Prostate gland (tissue), 2 donors: ENCODE data around the gene TRIM26. TPM values are rescaled to one million over a fixed set of nuclear protein-coding genes. Genes with fewer than 3 reads are reported as not detected.

Experiments used
- DNase-seq: peaks from one replicate; pipeline ENCODE4 v3.0.0-alpha.2; 2019; ENCODE audit warnings: low spot score
- H3K27ac ChIP-seq, 2 donors: fragments of 200-600 bp; sonication (generic); 2 replicates each; pipeline ENCODE4 v1.5.1; 2017 to 2019
- H3K27me3 ChIP-seq: fragments of 200-600 bp; sonication (generic); replicated peaks from 2 replicates; pipeline ENCODE4 v1.5.1; 2019; ENCODE audit not compliant: insufficient read depth
- H3K36me3 ChIP-seq, 2 donors: fragments of 200-600 bp; sonication (generic); 1 replicate in 1 of 2; 2 replicates in 1 of 2; pipeline versions ENCODE4 v1.5.1 to v1.8.1; 2017 to 2019
- H3K4me1 ChIP-seq: fragments of 200-600 bp; sonication (generic); replicated peaks from 2 replicates; pipeline ENCODE4 v1.5.1; 2019
- H3K4me3 ChIP-seq, 2 donors: fragments of 200-600 bp; sonication (generic); 2 replicates each; pipeline ENCODE4 v1.5.1; 2017 to 2019
- H3K9me3 ChIP-seq: fragments of 200-600 bp; sonication (generic); 2 replicates; pipeline ENCODE4 v1.5.1; 2017
- CTCF ChIP-seq, 4 experiments: fragments of 200-600 bp in 2 of 4; fragments of 450-650 bp in 2 of 4; sonication (generic) in 2 of 4; IDR thresholded peaks; 1 replicate in 3 of 4; 2 replicates in 1 of 4; pipeline ENCODE4 v1.5.1; 2016 to 2019; ENCODE audit warnings: antibody characterized with exemption in 4 of 4, mild to moderate bottlenecking in 2 of 4, moderate library complexity in 2 of 4
- POLR2A ChIP-seq: fragments of 450-650 bp; IDR thresholded peaks from one replicate; pipeline ENCODE4 v1.6.1; 2016; ENCODE audit warnings: antibody characterized with exemption, mild to moderate bottlenecking
- POLR2AphosphoS5 ChIP-seq: sonication (generic); formaldehyde crosslinking; IDR thresholded peaks from one replicate; pipeline ENCODE4 v1.6.1; 2017; ENCODE audit warnings: antibody characterized with exemption
- WGBS: methylation state at CpG from one replicate; pipeline ENCODE4 v1.1.5; 2018; 5-methylcytosine and 5-hydroxymethylcytosine counted together
- intact Hi-C: fragments of 100-400 bp; cut with DNase I; formaldehyde crosslinking; loops from one replicate; pipeline ENCODE4 v1.14.2; 2022
- total RNA-seq, 2 donors: library from RNA; depleted of rRNA; stranded (reverse); fragments of >200 nt; gene quantifications; one replicate each; pipeline ENCODE4 v1.1.0, GENCODE V29; 2016

TRIM26 gene
- total RNA-seq, 2 donors from 2014 or later: 74.8 to 100 TPM

DNA sequence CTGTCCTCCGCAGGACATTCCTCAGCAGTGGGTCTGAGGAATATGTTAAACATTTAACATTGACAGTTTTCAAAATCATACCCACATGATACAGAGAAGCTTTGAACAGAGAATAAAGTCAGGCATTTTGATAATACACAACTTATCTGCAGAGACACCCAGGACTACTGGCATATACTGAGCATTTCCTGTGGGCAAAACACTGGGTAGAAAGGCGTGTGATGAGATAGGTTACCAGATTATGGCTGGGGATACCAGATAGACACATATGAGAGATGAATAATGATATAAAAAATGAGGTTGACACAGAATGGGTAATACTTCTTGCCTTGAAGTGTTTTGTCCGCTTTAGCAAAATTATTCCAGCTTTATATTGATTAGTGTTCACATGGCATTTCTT is 31.4 kb upstream of the TRIM26 start:
- Histone ChIP-seq H3K27ac (no peak overlapping the region), H3K4me1 (no peaks in the 10 kb centered on the region), H3K9me3 (no peaks in the 10 kb centered on the region), H3K36me3 (no peaks in the 10 kb centered on the region), H3K4me3 (no peak overlapping the region), H3K27me3 (no peaks in the 10 kb centered on the region)
- no peak for TF ChIP-seq POLR2AphosphoS5
- no peak for TF ChIP-seq CTCF (IDR thresholded peaks at IDR 0.05)
- no peak for TF ChIP-seq POLR2A
- WGBS: 90% methylated on average over 3 of the region's 3 CpGs
- intact Hi-C loops: no loop called here
- no peak for DNase-seq

GRCh38 chr6:30238178-30238795 is 25.1 kb upstream of the TRIM26 start:
- Histone ChIP-seq H3K36me3 (no peaks in the 10 kb centered on the region), H3K4me3 (no peak overlapping the region), H3K9me3 (no peaks in the 10 kb centered on the region), H3K4me1 (no peaks in the 10 kb centered on the region), H3K27ac (no peak overlapping the region), H3K27me3 (no peaks in the 10 kb centered on the region)
- 63% methylated on average over 6 of the region's 6 CpGs for WGBS
- intact Hi-C loops: no loop called here
- DNase-seq: no peak
- no peak for TF ChIP-seq CTCF (IDR thresholded peaks at IDR 0.05)
- no peak for TF ChIP-seq POLR2A
- no peak for TF ChIP-seq POLR2AphosphoS5

DNA sequence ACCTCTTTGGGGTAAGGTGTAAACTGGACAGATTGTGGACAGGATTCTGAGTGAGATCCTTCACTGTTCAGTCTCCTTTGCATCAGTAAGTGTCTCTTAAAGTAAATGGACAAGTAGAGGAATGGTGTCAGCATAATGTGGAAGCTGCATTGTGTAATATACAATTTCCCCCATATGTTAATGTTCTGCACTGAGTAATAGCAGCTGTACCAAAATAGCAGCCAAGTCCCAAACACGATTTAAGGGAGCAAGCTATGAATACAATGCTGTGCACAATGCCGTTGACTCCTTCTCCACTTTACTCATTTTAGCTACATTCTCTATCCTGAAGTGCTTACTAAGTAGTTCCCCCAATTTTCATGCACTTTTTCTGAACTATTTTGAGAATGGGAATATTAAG is 21.1 kb upstream of the TRIM26 start:
- intact Hi-C loops: no loop called here
- TF ChIP-seq POLR2A (no peak), CTCF (IDR thresholded peaks at IDR 0.05) (no peak), POLR2AphosphoS5 (no peak)
- Histone ChIP-seq H3K4me1 (no peaks in the 10 kb centered on the region), H3K27me3 (no peaks in the 10 kb centered on the region), H3K36me3 (no peaks in the 10 kb centered on the region), H3K9me3 (no peaks in the 10 kb centered on the region), H3K4me3 (no peak overlapping the region), H3K27ac (no peak overlapping the region)
- WGBS: 50% methylated on average over 2 of the region's 2 CpGs
- DNase-seq: no peak

DNA sequence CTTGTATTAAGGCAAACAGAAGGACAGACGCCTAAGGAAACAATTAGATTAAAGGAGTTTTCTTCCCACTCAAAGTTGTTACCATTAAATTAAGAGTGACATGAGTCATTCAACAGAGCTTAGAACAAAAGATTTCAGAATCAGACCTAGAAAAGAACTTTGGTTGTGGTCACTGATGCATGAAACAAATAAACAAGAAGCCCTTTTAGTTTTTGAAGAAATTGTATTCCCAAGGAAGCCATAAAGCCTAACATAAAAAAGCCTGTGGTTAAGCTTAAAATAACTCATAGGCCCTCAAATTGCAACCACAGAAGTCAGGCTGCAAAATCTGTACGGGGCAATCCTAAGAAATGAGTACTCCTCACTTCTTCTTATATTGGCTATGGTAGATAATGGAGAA is 17.9 kb upstream of the TRIM26 start:
- TF ChIP-seq POLR2A (no peak), CTCF (IDR thresholded peaks at IDR 0.05) (no peak)
- no peaks in the 10 kb centered on the region for H3K36me3 ChIP-seq
- DNase-seq: no peak
- no peak overlapping the region for H3K27ac ChIP-seq
- intact Hi-C loops: no loop called here
- H3K9me3 ChIP-seq: no peaks in the 10 kb centered on the region
- WGBS: 68% methylated on average over 2 of the region's 2 CpGs
- no peaks in the 10 kb centered on the region for H3K4me1 ChIP-seq
- H3K4me3 ChIP-seq: no peak overlapping the region
- H3K27me3 ChIP-seq: no peaks in the 10 kb centered on the region

- Histone ChIP-seq H3K4me1 (no peaks in the 10 kb centered on the region), H3K27me3 (no peaks in the 10 kb centered on the region), H3K36me3 (no peaks in the 10 kb centered on the region), H3K4me3 (no peak overlapping the region), H3K9me3 (no peaks in the 10 kb centered on the region), H3K27ac (no peak overlapping the region)
- TF ChIP-seq CTCF (IDR thresholded peaks at IDR 0.05): no peak
- no peak for DNase-seq
- intact Hi-C loops: no loop called here
- 74% methylated on average over 6 of the region's 6 CpGs for WGBS
Measured at GRCh38 chr6:30227763-30228487, 14.7 kb upstream of the TRIM26 start.
